Measurements from ENCODE around the gene CTH.

DNA sequence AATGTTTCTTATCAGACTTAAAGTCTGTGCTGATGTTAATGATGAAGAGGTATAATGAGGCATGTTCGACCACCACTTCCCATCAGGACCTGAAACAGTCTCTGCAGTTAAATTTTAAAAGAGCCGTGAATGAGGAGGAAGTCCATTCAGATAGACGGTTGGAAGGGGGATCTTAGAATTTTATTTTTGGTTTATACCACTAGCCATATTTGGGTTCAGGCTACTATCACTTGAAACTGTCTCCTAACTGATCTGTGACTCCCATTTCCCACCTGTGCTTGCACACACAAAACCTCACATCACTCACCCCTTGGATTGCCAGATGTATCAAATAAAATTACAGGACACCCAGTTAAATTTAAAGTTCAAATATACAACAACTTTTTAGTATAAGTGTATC, 46.6 kb upstream of the CTH start:
- TF ChIP-seq, protein P1, sequence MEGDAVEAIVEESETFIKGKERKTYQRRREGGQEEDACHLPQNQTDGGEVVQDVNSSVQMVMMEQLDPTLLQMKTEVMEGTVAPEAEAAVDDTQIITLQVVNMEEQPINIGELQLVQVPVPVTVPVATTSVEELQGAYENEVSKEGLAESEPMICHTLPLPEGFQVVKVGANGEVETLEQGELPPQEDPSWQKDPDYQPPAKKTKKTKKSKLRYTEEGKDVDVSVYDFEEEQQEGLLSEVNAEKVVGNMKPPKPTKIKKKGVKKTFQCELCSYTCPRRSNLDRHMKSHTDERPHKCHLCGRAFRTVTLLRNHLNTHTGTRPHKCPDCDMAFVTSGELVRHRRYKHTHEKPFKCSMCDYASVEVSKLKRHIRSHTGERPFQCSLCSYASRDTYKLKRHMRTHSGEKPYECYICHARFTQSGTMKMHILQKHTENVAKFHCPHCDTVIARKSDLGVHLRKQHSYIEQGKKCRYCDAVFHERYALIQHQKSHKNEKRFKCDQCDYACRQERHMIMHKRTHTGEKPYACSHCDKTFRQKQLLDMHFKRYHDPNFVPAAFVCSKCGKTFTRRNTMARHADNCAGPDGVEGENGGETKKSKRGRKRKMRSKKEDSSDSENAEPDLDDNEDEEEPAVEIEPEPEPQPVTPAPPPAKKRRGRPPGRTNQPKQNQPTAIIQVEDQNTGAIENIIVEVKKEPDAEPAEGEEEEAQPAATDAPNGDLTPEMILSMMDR (conservative IDR thresholded peaks at IDR 0.05 in 1 of 2, IDR thresholded peaks at IDR 0.05 in 1 of 2; ENCODE audit: extremely low read depth in 1 of 2, insufficient read depth in 1 of 2, low read depth in 1 of 2, low read length in 2 of 2), result no peak
- no peak for TF ChIP-seq EZH2 (IDR thresholded peaks at IDR 0.05; ENCODE audit: borderline replicate concordance, low read length)

All from mammary epithelial cell (primary cell).